ENCODE results near the gene RNF157. TPM values are rescaled to one million over a fixed set of nuclear protein-coding genes. Genes with fewer than 3 reads are reported as not detected.

Gene RNF157
- total RNA-seq, 5 donors from 2014 or later (not counting 1 experiment from before 2014, with no cell fraction given), result 50.7 to 66.5 (median 61.9) TPM

DNA sequence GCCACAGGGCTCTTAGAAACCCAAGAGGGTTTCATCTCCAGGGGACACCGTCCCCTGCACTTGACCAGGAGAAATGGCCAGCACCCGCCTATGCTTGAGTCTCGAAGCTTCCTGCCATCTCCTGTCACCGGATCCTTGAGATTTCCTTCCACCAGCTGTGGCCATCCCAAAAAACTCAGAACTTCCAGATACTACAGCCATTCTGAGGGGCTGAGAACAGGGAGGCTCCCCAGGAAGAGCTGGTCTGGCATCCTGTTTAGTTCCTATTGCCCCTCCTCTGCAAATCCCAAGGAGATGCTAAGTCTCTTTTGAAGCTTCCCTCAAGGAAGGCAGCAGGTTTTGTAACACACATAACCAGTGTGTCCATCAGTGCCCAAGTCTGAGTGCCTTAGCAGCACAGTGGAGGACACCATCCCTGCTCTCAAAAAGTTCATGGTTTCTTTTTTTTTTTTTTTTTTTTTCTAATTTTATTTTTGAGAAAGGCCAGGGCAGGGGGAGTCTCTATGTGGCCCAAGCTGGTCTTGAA, 26.8 kb upstream of the RNF157 start:
- Histone ChIP-seq H3K36me3 (ENCODE audit: control insufficient read depth in 2 of 2, extremely low read depth in 1 of 2, insufficient read depth in 1 of 2, low read length in 1 of 2) (peaks cover 0 to 28% of the 10 kb centered on the region in 2 donors), H3K27me3 (replicated peaks in 1 of 2; ENCODE audit: control insufficient read depth in 2 of 2, extremely low read depth in 1 of 2, insufficient read depth in 2 of 2, low read length in 1 of 2) (no peaks in the 10 kb centered on the region), H3K9me3 (no peaks in the 10 kb centered on the region), H3K27ac (ENCODE audit: low read length) (peak overlapping the region; percentile 83), H3K4me3 (ENCODE audit: control insufficient read depth in 1 of 2, extremely low read depth in 1 of 2, low read length in 1 of 2) (peak overlapping the region; percentile 74 to 77), H3K4me1 (ENCODE audit: control insufficient read depth in 1 of 2, extremely low read depth in 1 of 2, insufficient read depth in 2 of 2, low read length in 2 of 2) (peaks cover 42 to 83% of the 10 kb centered on the region in 2 experiments)
- Mint-ChIP-seq H3K27me3 (no peaks in the 10 kb centered on the region), H3K27ac (peak overlapping the region; percentile 95 to 96), H3K9me3 (no peaks in the 10 kb centered on the region), H3K36me3 (peaks cover 23% of the 10 kb centered on the region), H3K4me3 (peak overlapping the region; percentile 85 to 91 (median 89)), H3K4me1 (peaks cover 68 to 71% (median 68%) of the 10 kb centered on the region in 3 donors)
- ChIA-PET CTCF (interaction anchor here in 1 of 2 donors (0.7 to 1.0 kb wide), 4 partner anchors 75 to 164 kb away, joined by 3 read pairs; partner anchors contain the start of gene EXOC7), POLR2A (interaction anchor here (0.5 to 1.5 kb wide), 9 partner anchors 21 to 733 kb away, joined by 3 to 10 read pairs (median 5); no protein-coding TSS in a partner anchor)
- no peak for DNase-seq
- no peak for ATAC-seq (replicated peaks in 1 of 4)
- 24% methylated on average over 4 of the region's 4 CpGs for WGBS (ENCODE audit: insufficient coverage)

DNA sequence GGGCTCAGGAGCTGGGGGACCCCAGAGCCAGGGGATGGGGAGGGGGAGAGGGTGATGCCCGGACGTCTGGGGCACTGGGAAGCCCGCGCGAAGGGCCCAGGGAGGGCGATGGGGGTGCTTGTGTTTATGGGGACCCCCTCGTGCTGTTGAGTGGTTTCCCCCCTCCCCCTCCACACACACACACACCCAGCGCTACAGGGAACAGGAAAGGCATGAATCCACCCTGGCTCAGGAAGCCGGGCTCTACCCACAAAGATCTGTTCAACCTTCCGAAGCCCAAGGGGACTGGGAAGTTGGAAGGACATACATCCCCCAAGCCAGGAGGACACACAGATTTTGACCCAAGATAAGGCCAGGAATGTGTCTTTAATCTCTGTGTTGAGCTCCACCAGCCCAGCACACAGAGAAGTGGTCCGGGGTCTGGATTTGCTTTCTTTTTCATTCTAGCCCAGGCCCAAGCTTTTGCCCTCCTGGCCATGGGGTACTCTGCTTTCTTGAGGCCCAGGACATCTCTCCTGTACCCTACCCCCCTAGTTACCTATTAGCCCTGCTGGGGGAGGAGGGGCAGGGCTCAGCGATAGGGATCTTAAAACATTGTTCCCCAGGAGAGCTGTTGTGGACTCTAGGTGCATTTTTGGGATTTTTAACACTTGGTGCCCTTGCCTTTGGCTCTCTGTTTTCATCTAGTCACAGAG, 26.1 kb upstream of the RNF157 start:
- no peaks in the 10 kb centered on the region for H3K9me3 Mint-ChIP-seq
- ChIA-PET POLR2A (interaction anchor here (0.5 to 1.7 kb wide), 6 partner anchors 20 to 87 kb away, joined by 3 to 7 read pairs (median 5); no protein-coding TSS in a partner anchor), CTCF (interaction anchor here (0.5 to 0.9 kb wide), 4 partner anchors 74 to 296 kb away, joined by 3 read pairs; partner anchors contain the start of gene EXOC7 (in 1 of the 2))
- ATAC-seq (replicated peaks in 1 of 4) (no peak), DNase-seq (peak in 1 of 35 experiments; percentile 49)
- H3K27ac ChIP-seq (ENCODE audit: low read length), result peak overlapping the region; percentile 83
- H3K4me1 Mint-ChIP-seq, result peaks cover 70 to 72% (median 71%) of the 10 kb centered on the region in 3 donors
- H3K4me3 ChIP-seq (ENCODE audit: control insufficient read depth in 1 of 2, extremely low read depth in 1 of 2, low read length in 1 of 2), result peak overlapping the region; percentile 74 to 77
- peaks cover 42 to 83% of the 10 kb centered on the region in 2 experiments for H3K4me1 ChIP-seq (ENCODE audit: control insufficient read depth in 1 of 2, extremely low read depth in 1 of 2, insufficient read depth in 2 of 2, low read length in 2 of 2)
- H3K9me3 ChIP-seq, result no peaks in the 10 kb centered on the region
- no peaks in the 10 kb centered on the region for H3K27me3 ChIP-seq (replicated peaks in 1 of 2; ENCODE audit: control insufficient read depth in 2 of 2, extremely low read depth in 1 of 2, insufficient read depth in 2 of 2, low read length in 1 of 2)
- no peaks in the 10 kb centered on the region for H3K27me3 Mint-ChIP-seq
- WGBS (ENCODE audit: insufficient coverage), result 7% methylated on average over 4 of the region's 12 CpGs
- H3K4me3 Mint-ChIP-seq, result peak overlapping the region; percentile 85 to 91 (median 89)
- H3K27ac Mint-ChIP-seq, result peak overlapping the region; percentile 89 to 93
- H3K36me3 Mint-ChIP-seq, result peaks cover 23% of the 10 kb centered on the region
- H3K36me3 ChIP-seq (ENCODE audit: control insufficient read depth in 2 of 2, extremely low read depth in 1 of 2, insufficient read depth in 1 of 2, low read length in 1 of 2), result peaks cover 0 to 28% of the 10 kb centered on the region in 2 donors

DNA sequence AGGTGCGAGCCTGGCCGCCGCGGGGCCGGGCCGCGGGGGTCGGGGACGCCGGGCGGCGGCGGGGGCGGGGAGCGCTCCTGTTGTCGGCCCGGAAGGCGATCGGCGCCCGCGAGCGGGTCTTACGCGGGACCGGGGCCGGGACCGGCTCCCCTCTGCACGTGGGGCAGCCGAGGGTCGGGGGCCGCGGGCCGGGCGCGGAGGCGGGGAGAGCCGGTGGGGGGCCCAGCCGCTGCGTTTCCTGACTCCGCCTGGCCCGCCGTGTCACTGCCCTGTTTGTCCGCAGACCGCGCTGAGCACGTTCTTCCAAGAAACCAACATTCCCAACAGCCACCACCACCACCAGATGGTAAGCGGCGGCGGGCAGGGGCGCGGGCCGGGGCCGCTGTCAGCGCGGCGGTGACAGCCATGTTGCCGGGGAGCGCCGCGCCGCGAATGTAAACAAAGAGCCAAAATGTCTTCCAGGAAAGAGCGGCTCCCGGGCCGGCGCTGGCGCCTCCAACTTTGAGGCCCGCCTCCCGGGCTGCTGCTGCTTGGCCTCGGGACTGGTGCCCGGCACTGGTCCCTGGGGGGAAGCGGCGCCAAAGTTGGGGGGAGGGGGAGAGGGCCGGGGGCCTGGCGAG, 25.4 kb upstream of the RNF157 start:
- Mint-ChIP-seq H3K27ac (peak overlapping the region; percentile 79 to 89), H3K4me1 (peaks cover 67 to 69% (median 68%) of the 10 kb centered on the region in 3 donors), H3K27me3 (no peaks in the 10 kb centered on the region), H3K9me3 (no peaks in the 10 kb centered on the region), H3K4me3 (peak overlapping the region; percentile 85 to 91 (median 89)), H3K36me3 (peaks cover 23% of the 10 kb centered on the region)
- peak overlapping the region; percentile 74 to 77 for H3K4me3 ChIP-seq (ENCODE audit: control insufficient read depth in 1 of 2, extremely low read depth in 1 of 2, low read length in 1 of 2)
- POLR2A ChIA-PET, result interaction anchor here (1.3 to 1.7 kb wide), 6 partner anchors 9 to 74 kb away, joined by 3 to 8 read pairs (median 6); no protein-coding TSS in a partner anchor
- WGBS (ENCODE audit: insufficient coverage), result under 1% methylated on average over 73 of the region's 76 CpGs
- H3K27ac ChIP-seq (ENCODE audit: low read length), result peak overlapping the region; percentile 83
- H3K36me3 ChIP-seq (ENCODE audit: control insufficient read depth in 2 of 2, extremely low read depth in 1 of 2, insufficient read depth in 1 of 2, low read length in 1 of 2), result peaks cover 0 to 23% of the 10 kb centered on the region in 2 donors
- CTCF ChIA-PET, result interaction anchor here (0.5 to 1.8 kb wide), 4 partner anchors 14 to 296 kb away, joined by 3 to 6 read pairs (median 4); no protein-coding TSS in a partner anchor
- H3K27me3 ChIP-seq (replicated peaks in 1 of 2; ENCODE audit: control insufficient read depth in 2 of 2, extremely low read depth in 1 of 2, insufficient read depth in 2 of 2, low read length in 1 of 2), result no peaks in the 10 kb centered on the region
- peaks cover 39 to 76% of the 10 kb centered on the region in 2 experiments for H3K4me1 ChIP-seq (ENCODE audit: control insufficient read depth in 1 of 2, extremely low read depth in 1 of 2, insufficient read depth in 2 of 2, low read length in 2 of 2)
- peak in 31 of 35 experiments; percentile 43 to 77 (median 59) for DNase-seq
- H3K9me3 ChIP-seq, result no peaks in the 10 kb centered on the region
- ATAC-seq (replicated peaks in 1 of 4), result peak in 3 of 4 experiments; percentile 3 to 9 (median 6)

DNA sequence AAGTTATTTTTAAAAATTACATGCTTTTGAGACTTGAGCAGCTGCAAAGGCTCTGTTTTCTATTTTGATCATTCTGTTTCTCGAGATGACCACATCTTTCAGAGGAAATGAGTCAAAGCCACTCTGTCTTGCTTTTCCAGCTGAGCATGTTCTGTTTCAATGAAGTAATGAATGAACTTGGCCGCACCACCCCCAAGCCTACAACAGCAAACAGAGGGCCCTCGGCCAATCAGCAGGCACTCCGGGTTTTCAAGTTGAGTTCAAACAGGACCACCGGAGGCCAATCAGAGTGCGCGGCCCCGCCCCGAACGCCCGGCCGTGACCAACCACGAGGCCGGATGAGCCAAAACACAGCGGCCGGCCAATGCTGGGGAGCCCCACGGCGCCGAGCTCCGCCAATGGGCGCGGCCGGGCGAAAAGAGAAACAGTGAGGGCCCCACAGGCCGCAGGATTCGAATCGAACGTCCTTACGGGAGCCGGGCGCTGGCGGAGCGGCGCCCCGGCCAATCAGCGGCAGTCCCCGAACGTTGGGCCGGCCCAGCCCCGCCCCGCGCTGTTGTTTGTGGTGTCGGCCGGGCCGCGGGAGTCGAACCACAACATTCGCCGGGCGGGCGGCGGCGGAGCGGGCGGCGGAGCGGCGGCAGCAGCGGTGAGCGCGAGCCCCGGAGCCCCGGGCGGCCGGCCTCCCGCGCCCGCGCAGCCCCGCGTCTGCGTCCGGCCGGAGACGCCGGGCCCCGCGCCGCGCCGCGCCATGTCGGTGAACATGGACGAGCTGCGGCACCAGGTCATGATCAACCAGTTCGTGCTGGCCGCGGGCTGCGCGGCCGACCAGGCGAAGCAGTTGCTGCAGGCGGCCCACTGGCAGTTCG, 24.7 kb upstream of the RNF157 start, which contains the start of gene UBALD2:
UBALD2 (plus strand) TSS at position 594 of the 869 bp plus-strand sequence; CDS start at position 752, 158 bp downstream.
- WGBS (ENCODE audit: insufficient coverage), result under 1% methylated on average over 94 of the region's 94 CpGs
- CTCF ChIA-PET, result interaction anchor here (0.6 to 1.8 kb wide), 6 partner anchors 15 to 289 kb away, joined by 3 to 6 read pairs (median 4); no protein-coding TSS in a partner anchor

DNA sequence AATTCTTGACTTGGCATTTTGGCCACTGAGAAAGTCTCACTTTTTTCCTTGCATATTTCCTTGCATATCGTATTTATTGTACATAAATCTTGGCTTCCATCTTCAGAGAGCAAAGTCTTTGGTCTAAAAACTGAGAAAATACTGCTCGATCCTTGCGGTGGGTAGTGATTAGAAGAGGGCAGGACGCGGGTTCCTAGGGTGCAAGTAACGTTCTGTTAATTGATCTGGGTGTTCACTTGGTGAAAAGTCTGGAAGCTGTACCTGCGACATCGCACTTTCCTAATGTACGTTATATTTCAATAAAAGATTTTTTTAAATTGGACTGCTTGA, 24.1 kb upstream of the RNF157 start:
- H3K36me3 ChIP-seq (ENCODE audit: control insufficient read depth in 2 of 2, extremely low read depth in 1 of 2, insufficient read depth in 1 of 2, low read length in 1 of 2), result peaks cover 0 to 14% of the 10 kb centered on the region in 2 donors
- H3K4me1 ChIP-seq (ENCODE audit: control insufficient read depth in 1 of 2, extremely low read depth in 1 of 2, insufficient read depth in 2 of 2, low read length in 2 of 2), result peaks cover 36 to 63% of the 10 kb centered on the region in 2 experiments
- no peaks in the 10 kb centered on the region for H3K9me3 ChIP-seq
- H3K4me1 Mint-ChIP-seq, result peaks cover 60 to 63% (median 61%) of the 10 kb centered on the region in 3 donors
- no CpG with 5 or more reads among the region's 9 CpGs for WGBS (ENCODE audit: insufficient coverage)
- CTCF ChIA-PET, result interaction anchor here (0.6 to 1.8 kb wide), 6 partner anchors 15 to 289 kb away, joined by 3 to 6 read pairs (median 4); no protein-coding TSS in a partner anchor
- POLR2A ChIA-PET, result interaction anchor here (0.6 to 1.7 kb wide), 14 partner anchors 8 to 495 kb away, joined by 3 to 8 read pairs (median 5); partner anchors contain the start of gene UNK (in 1 of the 2)
- no peaks in the 10 kb centered on the region for H3K27me3 Mint-ChIP-seq
- H3K4me3 ChIP-seq (ENCODE audit: control insufficient read depth in 1 of 2, extremely low read depth in 1 of 2, low read length in 1 of 2), result no peak overlapping the region
- H3K27ac Mint-ChIP-seq, result peak overlapping the region; percentile 94
- DNase-seq (no peak), ATAC-seq (replicated peaks in 1 of 4) (no peak)
- no peaks in the 10 kb centered on the region for H3K9me3 Mint-ChIP-seq
- peaks cover 19% of the 10 kb centered on the region for H3K36me3 Mint-ChIP-seq
- H3K27me3 ChIP-seq (replicated peaks in 1 of 2; ENCODE audit: control insufficient read depth in 2 of 2, extremely low read depth in 1 of 2, insufficient read depth in 2 of 2, low read length in 1 of 2), result no peaks in the 10 kb centered on the region
- H3K4me3 Mint-ChIP-seq, result peak overlapping the region; percentile 71 to 85 (median 78)
- H3K27ac ChIP-seq (ENCODE audit: low read length), result peak overlapping the region; percentile 65

More for the DNA sequence above, 24.7 kb upstream of the RNF157 start, which contains the start of gene UBALD2:
- Histone ChIP-seq H3K4me3 (ENCODE audit: control insufficient read depth in 1 of 2, extremely low read depth in 1 of 2, low read length in 1 of 2) (peak within 1 kb of the TSS; percentile 74 to 77), H3K4me1 (ENCODE audit: control insufficient read depth in 1 of 2, extremely low read depth in 1 of 2, insufficient read depth in 2 of 2, low read length in 2 of 2) (peaks cover 39 to 69% of the 10 kb centered on the region in 2 experiments), H3K27me3 (replicated peaks in 1 of 2; ENCODE audit: control insufficient read depth in 2 of 2, extremely low read depth in 1 of 2, insufficient read depth in 2 of 2, low read length in 1 of 2) (no peaks in the 10 kb centered on the region), H3K9me3 (no peaks in the 10 kb centered on the region), H3K36me3 (ENCODE audit: control insufficient read depth in 2 of 2, extremely low read depth in 1 of 2, insufficient read depth in 1 of 2, low read length in 1 of 2) (peaks cover 0 to 20% of the 10 kb centered on the region in 2 donors), H3K27ac (ENCODE audit: low read length) (peak within 1 kb of the TSS; percentile 83)
- Mint-ChIP-seq H3K4me3 (peak within 1 kb of the TSS; percentile 85 to 91 (median 89)), H3K36me3 (peaks cover 22% of the 10 kb centered on the region), H3K27ac (peak within 1 kb of the TSS; percentile 94), H3K4me1 (peaks cover 64 to 69% (median 67%) of the 10 kb centered on the region in 3 donors), H3K27me3 (no peaks in the 10 kb centered on the region), H3K9me3 (no peaks in the 10 kb centered on the region)
- DNase-seq (peak; percentile 97 to 99 (median 98)), ATAC-seq (replicated peaks in 1 of 4) (peak; percentile 84 to 88 (median 84))
- POLR2A ChIA-PET, result interaction anchor here (0.6 to 1.7 kb wide), 12 partner anchors 8 to 481 kb away, joined by 3 to 8 read pairs (median 4); partner anchors contain the start of gene UNK (in 1 of the 2)
